22Rv1 (cell line): ENCODE data around the gene CDK3.

ENCODE experiments used
- CTCF ChIP-seq: fragments of 450-650 bp; IDR thresholded peaks from 2 replicates; pipeline ENCODE4 v1.5.1; 2017; ENCODE audit warnings: mild to moderate bottlenecking
- ZFX ChIP-seq: fragments of 450-650 bp; IDR thresholded peaks from 2 replicates; pipeline ENCODE4 v1.6.1; 2017; ENCODE audit warnings: antibody characterized with exemption, borderline replicate concordance

GRCh38 chr17:75983501-75984181 lies 17.0 kb upstream of the CDK3 start:
- TF ChIP-seq CTCF (no peak), ZFX (no peak)
